HepG2 (cell line): ENCODE data around the gene RASSF7. TPM values are rescaled to one million over a fixed set of nuclear protein-coding genes. Genes with fewer than 3 reads are reported as not detected.
A peak's percentile ranks its signal among the peaks of the same experiment; 100 is the strongest.

Experiments
- ATAC-seq: fragments of 200-7000 bp; cut with Tn5 transposase; 3 replicates; pipeline ENCODE4 v1.9.1; 2020; ENCODE audit warnings: mild to moderate bottlenecking, moderate library complexity
- BruUV-seq: library from RNA; stranded (reverse); fragments of 400-500 nt; replicated peaks from 2 replicates; lab custom pipeline; 2021; lab: Mats Ljungman, UMichigan
- CTCF ChIA-PET: fragments of 300-600 bp; formaldehyde crosslinking; extraction: SDS; loops from one replicate; lab custom pipeline; 2021; ENCODE audit warnings: low total read pairs, inconsistent platforms, low intra/inter-chr PET ratio; lab: Yijun Ruan, JAX
- POLR2A ChIA-PET: fragments of 350-600 bp; sonication (Branson Sonifier 250); formaldehyde crosslinking; loops from one replicate; lab custom pipeline; 2020; ENCODE audit warnings: antibody characterized with exemption, inconsistent platforms; lab: Yijun Ruan, JAX
- DNase-seq: peaks from one replicate; pipeline ENCODE4 v3.0.0-alpha.2; 2015; ENCODE audit warnings: low spot score
- FAIRE-seq: peaks from 3 replicates; lab custom pipeline; 2011; peaks lifted over from hg19 to GRCh38; lab: Jason Lieb, UNC
- H2AFZ ChIP-seq: one replicate; pipeline ENCODE4 v1.6.1; 2011; ENCODE audit warnings: low read length, inconsistent platforms
- H3K27ac ChIP-seq: fragments of 300-600 bp; 3 replicates; pipeline ENCODE4 v1.8.0; 2011; ENCODE audit warnings: mixed run types, mild to moderate bottlenecking, mixed read lengths, low read length, inconsistent platforms; ENCODE audit not compliant: insufficient read depth; ENCODE audit errors: extremely low read length
- H3K27me3 ChIP-seq, 2 experiments: fragments of 200-600 bp in 1 of 2; 2 replicates in 1 of 2; 3 replicates in 1 of 2; pipeline versions ENCODE4 v1.6.0 to v1.8.0; 2011; ENCODE audit warnings: low read length in 2 of 2, mild to moderate bottlenecking in 2 of 2, moderate library complexity in 2 of 2, inconsistent platforms in 1 of 2; ENCODE audit not compliant: insufficient read depth in 2 of 2, control insufficient read depth in 1 of 2
- H3K36me3 ChIP-seq, 2 experiments: fragments of 200-600 bp in 1 of 2; replicated peaks in 1 of 2; 2 replicates in 1 of 2; 3 replicates in 1 of 2; pipeline versions ENCODE4 v1.5.1 to v1.8.0; 2011; ENCODE audit warnings: low read length in 2 of 2, inconsistent platforms in 1 of 2; ENCODE audit not compliant: insufficient read depth in 2 of 2, control insufficient read depth in 1 of 2
- H3K4me1 ChIP-seq: 2 replicates; pipeline ENCODE4 v1.5.1; 2012; ENCODE audit warnings: low read length, inconsistent platforms; ENCODE audit not compliant: insufficient read depth
- H3K4me2 ChIP-seq: 2 replicates; pipeline ENCODE4 v1.6.0; 2011; ENCODE audit warnings: low read depth, low read length, inconsistent platforms
- H3K4me3 ChIP-seq, 3 experiments: fragments of 200-600 bp in 1 of 3; sonication (generic), shearing (Covaris generic) in 1 of 3; replicated peaks in 1 of 3; 2 replicates each; pipeline ENCODE4 v1.5.1; 2011 to 2016; ENCODE audit warnings: low read length in 3 of 3, inconsistent platforms in 2 of 3, low read depth in 2 of 3, mild to moderate bottlenecking in 2 of 3, control low read depth in 1 of 3, mixed read lengths in 1 of 3; ENCODE audit not compliant: insufficient read depth in 1 of 3
- H3K79me2 ChIP-seq: one replicate; pipeline ENCODE4 v1.6.1; 2011; ENCODE audit warnings: low read length, inconsistent platforms; ENCODE audit not compliant: insufficient read depth
- H3K9ac ChIP-seq: 2 replicates; pipeline ENCODE4 v1.6.0; 2011; ENCODE audit warnings: mild to moderate bottlenecking, low read depth, low read length, inconsistent platforms; ENCODE audit not compliant: insufficient read depth
- H3K9me3 ChIP-seq: 2 replicates; pipeline ENCODE4 v1.5.1; 2012; ENCODE audit warnings: mild to moderate bottlenecking, low read length
- H4K20me1 ChIP-seq: 2 replicates; pipeline ENCODE4 v1.6.0; 2011; ENCODE audit warnings: inconsistent platforms, mild to moderate bottlenecking, low read length, moderate library complexity; ENCODE audit not compliant: insufficient read depth
- CC2D1A ChIP-seq: sonication (generic); formaldehyde crosslinking; IDR thresholded peaks from 2 replicates; pipeline ENCODE4 v1.8.1; 2023; ENCODE audit warnings: mild to moderate bottlenecking, missing genetic modification reagents
- FOXA1 ChIP-seq, 2 experiments: fragments of 450-650 bp in 1 of 2; sonication (generic) in 1 of 2; formaldehyde crosslinking in 1 of 2; IDR thresholded peaks; 2 replicates each; pipeline versions ENCODE4 v1.4.0 to v1.6.1; 2016 to 2020; ENCODE audit warnings: missing genetic modification reagents in 1 of 2
- FOXA3 ChIP-seq: IDR thresholded peaks from 2 replicates; pipeline ENCODE4 v1.6.1; 2016; ENCODE audit warnings: missing genetic modification reagents, missing compliant biosample characterization
- HNRNPLL ChIP-seq: fragments of 200-400 bp; formaldehyde crosslinking; IDR thresholded peaks from 2 replicates; pipeline ENCODE4 v1.6.1; 2017; ENCODE audit warnings: mild to moderate bottlenecking, low read depth, low read length; ENCODE audit not compliant: poor library complexity, severe bottlenecking
- HOXA5 ChIP-seq: sonication (generic); formaldehyde crosslinking; IDR thresholded peaks from 2 replicates; pipeline ENCODE4 v1.4.0; 2020; ENCODE audit warnings: missing genetic modification reagents
- KDM6A ChIP-seq: IDR thresholded peaks from 2 replicates; pipeline ENCODE4 v1.6.1; 2016; ENCODE audit warnings: low read depth
- MTF1 ChIP-seq: sonication (generic); formaldehyde crosslinking; IDR thresholded peaks from 2 replicates; pipeline ENCODE4 v1.5.0; 2020; ENCODE audit warnings: missing genetic modification reagents
- PHF5A ChIP-seq: IDR thresholded peaks from one replicate; pipeline ENCODE4 v1.6.1; 2018; ENCODE audit warnings: low read depth, missing genetic modification reagents; ENCODE audit not compliant: unreplicated experiment
- TFDP2 ChIP-seq: sonication (generic); formaldehyde crosslinking; IDR thresholded peaks from 2 replicates; pipeline ENCODE4 v1.4.0; 2020; ENCODE audit warnings: missing genetic modification reagents
- ZNF564 ChIP-seq: sonication (generic); formaldehyde crosslinking; IDR thresholded peaks from 2 replicates; pipeline ENCODE4 v1.8.1; 2023; ENCODE audit warnings: mild to moderate bottlenecking, missing genetic modification reagents
- WGBS: methylation state at CpG from one replicate; pipeline ENCODE4 v1.1.6; 2017; ENCODE audit warnings: low lambda C conversion rate; 5-methylcytosine and 5-hydroxymethylcytosine counted together
- in situ Hi-C: cut with HindIII; loops from 2 replicates; pipeline ENCODE4 v1.10.0; 2017; ENCODE audit warnings: low pct_unique_long_range_greater_than_20kb; ENCODE audit not compliant: extremely low pct_ligation_motif_present
- intact Hi-C: fragments of 100-400 bp; cut with micrococcal nuclease; formaldehyde crosslinking; loops from one replicate; pipeline ENCODE4 v1.10.0; 2022; ENCODE audit not compliant: unreplicated experiment
- polyA plus RNA-seq, 8 experiments: library from polyadenylated mRNA; depleted of rRNA in 3 of 8; stranded (reverse) in 7 of 8; unstranded in 1 of 8; fragments of >200 nt; fragmentation: Illumina TruSeq in 4 of 8; extraction: Trizol in 4 of 8; gene quantifications; 2 replicates each; pipeline versions ENCODE4 v1.2.1 to v1.2.3, GENCODE V29; 2011 to 2016; ENCODE audit warnings: low read depth in 4 of 8, missing spikeins in 1 of 8, mixed read lengths in 1 of 8; ENCODE audit not compliant: insufficient read depth in 1 of 8
- total RNA-seq, 5 experiments: library from RNA; depleted of rRNA; stranded (reverse); fragments of >200 nt; fragmentation: Illumina TruSeq; extraction: Trizol; gene quantifications; 2 replicates each; pipeline ENCODE4 v1.2.3, GENCODE V29; 2016; ENCODE audit warnings: low read depth in 1 of 5
- TF ChIP-seq, protein P1 (sequence below): sonication (generic); formaldehyde crosslinking; IDR thresholded peaks from 2 replicates; pipeline ENCODE4 v1.8.1; 2023; ENCODE audit warnings: mild to moderate bottlenecking, moderate library complexity, missing genetic modification reagents
- TF ChIP-seq, protein P2 (sequence below): sonication (generic); formaldehyde crosslinking; IDR thresholded peaks from 2 replicates; pipeline ENCODE4 v1.5.1; 2020; ENCODE audit warnings: mild to moderate bottlenecking, missing genetic modification reagents, moderate library complexity
- TF ChIP-seq, protein P3 (sequence below): sonication (generic); formaldehyde crosslinking; IDR thresholded peaks from 2 replicates; pipeline ENCODE4 v1.5.0; 2020; ENCODE audit warnings: mild to moderate bottlenecking, missing genetic modification reagents

The RASSF7 gene
- total and polyA plus RNA-seq, 2 of the 13 experiments (the other 11 are each of a cell fraction or from before 2014, with no cell fraction given): 20.2 to 28.6 TPM

DNA sequence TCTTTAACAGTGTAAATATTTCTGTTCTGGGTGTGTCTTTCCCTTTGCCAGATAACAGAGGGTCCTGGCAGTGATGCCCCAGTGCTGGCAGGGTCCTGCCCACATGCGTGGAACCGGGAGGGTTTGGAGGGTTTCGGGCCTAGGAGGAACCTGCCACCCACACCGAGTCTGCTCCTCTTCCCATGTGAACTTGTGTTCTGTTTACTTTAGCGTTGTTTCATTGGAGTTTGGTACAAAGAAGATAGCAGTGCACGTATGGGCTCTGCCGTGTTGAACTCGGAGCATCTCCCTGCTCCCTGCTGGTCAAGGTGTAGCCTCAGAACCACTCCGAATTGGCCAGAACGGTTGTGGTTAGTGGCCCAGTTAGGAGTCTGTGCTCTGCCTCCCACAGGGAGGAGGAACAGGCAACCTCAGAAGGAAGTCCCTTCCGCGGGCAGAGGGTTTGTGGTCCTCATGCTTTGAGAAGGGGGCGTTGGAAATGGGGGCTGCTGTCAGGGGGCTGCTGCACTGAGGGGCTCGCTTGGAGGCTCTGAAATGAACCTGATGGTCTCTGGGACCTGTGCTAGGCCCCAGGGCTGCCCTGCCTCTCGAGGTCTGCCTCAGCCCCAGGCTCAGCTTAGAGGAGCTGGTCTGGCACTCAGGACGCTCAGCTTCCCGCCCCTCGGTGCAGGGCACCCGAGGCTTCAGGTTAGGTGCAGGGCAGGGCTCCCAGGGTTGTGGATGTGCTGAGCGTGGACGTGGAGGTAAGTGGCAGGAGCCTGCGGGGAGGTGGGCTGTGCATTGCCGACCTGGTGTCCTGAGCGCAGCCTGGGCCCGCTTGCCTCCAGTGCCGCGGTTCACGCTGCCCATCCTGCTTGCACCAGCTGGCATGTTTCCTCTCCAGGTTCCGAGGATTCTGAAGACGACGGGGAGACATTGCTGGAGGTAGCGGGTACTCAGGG is 25.9 kb downstream of the RASSF7 start:
- Histone ChIP-seq H3K36me3 (peaks cover 25 to 60% of the 10 kb centered on the region in 2 experiments), H2AFZ (no peak overlapping the region), H3K79me2 (peaks cover 43% of the 10 kb centered on the region), H3K27ac (peak overlapping the region; percentile 70), H3K27me3 (no peaks in the 10 kb centered on the region), H3K4me3 (no peak overlapping the region), H3K9ac (no peak overlapping the region), H4K20me1 (peaks cover 27% of the 10 kb centered on the region), H3K9me3 (no peaks in the 10 kb centered on the region), H3K4me2 (peak overlapping the region; percentile 10; the same call in 1 of the 2 replicates), H3K4me1 (peaks cover 54% of the 10 kb centered on the region)
- 63% methylated on average over 17 of the region's 32 CpGs for WGBS
- no peak for DNase-seq
- ATAC-seq: peak; percentile 44
- ChIA-PET POLR2A (interaction anchor here (1.0 to 1.8 kb wide), 8 partner anchors 8 to 121 kb away, joined by 3 to 33 read pairs (median 5); partner anchors contain the start of genes DEAF1, PHRF1 and TMEM80), CTCF (no interaction called here)
- in situ Hi-C loops (no loop called here), intact Hi-C loops (no loop called here)
- peak; percentile 55 for FAIRE-seq
- BruUV-seq: no TSS peak
- TF ChIP-seq ZNF564: 0 out of 2 replicates have a peak, but pooled peaks have one; percentile 1
- TF ChIP-seq HNRNPLL: peak; percentile 1
- TF ChIP-seq PHF5A: no peak
- TF ChIP-seq, protein P1, sequence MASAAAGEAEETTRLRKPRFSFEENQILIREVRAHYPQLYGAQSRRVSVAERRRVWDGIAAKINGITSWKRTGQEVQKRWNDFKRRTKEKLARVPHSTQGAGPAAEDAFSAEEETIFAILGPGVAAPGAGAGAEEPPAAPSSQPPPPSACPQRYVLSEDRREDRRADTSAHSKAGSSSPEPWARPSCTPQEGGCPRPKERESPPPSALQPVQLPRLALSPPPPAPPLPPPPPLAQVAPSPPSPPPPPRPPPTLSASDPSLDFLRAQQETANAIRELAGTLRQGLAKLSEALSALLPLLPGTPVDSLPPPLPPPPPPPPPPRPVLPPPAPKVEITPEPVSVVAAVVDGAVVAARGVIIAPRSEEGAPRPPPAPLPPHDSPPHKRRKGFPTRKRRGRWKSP: 0 out of 2 replicates have a peak, but pooled peaks have one; percentile 8
- TF ChIP-seq, protein P2, sequence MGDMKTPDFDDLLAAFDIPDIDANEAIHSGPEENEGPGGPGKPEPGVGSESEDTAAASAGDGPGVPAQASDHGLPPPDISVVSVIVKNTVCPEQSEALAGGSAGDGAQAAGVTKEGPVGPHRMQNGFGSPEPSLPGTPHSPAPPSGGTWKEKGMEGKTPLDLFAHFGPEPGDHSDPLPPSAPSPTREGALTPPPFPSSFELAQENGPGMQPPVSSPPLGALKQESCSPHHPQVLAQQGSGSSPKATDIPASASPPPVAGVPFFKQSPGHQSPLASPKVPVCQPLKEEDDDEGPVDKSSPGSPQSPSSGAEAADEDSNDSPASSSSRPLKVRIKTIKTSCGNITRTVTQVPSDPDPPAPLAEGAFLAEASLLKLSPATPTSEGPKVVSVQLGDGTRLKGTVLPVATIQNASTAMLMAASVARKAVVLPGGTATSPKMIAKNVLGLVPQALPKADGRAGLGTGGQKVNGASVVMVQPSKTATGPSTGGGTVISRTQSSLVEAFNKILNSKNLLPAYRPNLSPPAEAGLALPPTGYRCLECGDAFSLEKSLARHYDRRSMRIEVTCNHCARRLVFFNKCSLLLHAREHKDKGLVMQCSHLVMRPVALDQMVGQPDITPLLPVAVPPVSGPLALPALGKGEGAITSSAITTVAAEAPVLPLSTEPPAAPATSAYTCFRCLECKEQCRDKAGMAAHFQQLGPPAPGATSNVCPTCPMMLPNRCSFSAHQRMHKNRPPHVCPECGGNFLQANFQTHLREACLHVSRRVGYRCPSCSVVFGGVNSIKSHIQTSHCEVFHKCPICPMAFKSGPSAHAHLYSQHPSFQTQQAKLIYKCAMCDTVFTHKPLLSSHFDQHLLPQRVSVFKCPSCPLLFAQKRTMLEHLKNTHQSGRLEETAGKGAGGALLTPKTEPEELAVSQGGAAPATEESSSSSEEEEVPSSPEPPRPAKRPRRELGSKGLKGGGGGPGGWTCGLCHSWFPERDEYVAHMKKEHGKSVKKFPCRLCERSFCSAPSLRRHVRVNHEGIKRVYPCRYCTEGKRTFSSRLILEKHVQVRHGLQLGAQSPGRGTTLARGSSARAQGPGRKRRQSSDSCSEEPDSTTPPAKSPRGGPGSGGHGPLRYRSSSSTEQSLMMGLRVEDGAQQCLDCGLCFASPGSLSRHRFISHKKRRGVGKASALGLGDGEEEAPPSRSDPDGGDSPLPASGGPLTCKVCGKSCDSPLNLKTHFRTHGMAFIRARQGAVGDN (CRISPR knock-in tag): peak; percentile 73
- TF ChIP-seq MTF1 (CRISPR knock-in tag): no peak
- TF ChIP-seq, protein P3, sequence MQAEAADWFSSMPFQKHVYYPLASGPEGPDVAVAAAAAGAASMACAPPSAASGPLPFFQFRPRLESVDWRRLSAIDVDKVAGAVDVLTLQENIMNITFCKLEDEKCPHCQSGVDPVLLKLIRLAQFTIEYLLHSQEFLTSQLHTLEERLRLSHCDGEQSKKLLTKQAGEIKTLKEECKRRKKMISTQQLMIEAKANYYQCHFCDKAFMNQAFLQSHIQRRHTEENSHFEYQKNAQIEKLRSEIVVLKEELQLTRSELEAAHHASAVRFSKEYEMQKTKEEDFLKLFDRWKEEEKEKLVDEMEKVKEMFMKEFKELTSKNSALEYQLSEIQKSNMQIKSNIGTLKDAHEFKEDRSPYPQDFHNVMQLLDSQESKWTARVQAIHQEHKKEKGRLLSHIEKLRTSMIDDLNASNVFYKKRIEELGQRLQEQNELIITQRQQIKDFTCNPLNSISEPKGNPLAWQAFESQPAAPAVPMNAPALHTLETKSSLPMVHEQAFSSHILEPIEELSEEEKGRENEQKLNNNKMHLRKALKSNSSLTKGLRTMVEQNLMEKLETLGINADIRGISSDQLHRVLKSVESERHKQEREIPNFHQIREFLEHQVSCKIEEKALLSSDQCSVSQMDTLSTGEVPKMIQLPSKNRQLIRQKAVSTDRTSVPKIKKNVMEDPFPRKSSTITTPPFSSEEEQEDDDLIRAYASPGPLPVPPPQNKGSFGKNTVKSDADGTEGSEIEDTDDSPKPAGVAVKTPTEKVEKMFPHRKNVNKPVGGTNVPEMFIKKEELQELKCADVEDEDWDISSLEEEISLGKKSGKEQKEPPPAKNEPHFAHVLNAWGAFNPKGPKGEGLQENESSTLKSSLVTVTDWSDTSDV (CRISPR knock-in tag): no peak
- no peak for TF ChIP-seq KDM6A
- TF ChIP-seq HOXA5 (CRISPR knock-in tag): no peak
- no peak for TF ChIP-seq TFDP2 (CRISPR knock-in tag)
- TF ChIP-seq FOXA3 (CRISPR knock-in tag): peak; percentile 63
- TF ChIP-seq CC2D1A (CRISPR knock-in tag): no peak
- TF ChIP-seq FOXA1 (IDR thresholded peaks at IDR 0.05): no peak
- TF ChIP-seq FOXA1 (CRISPR knock-in tag; IDR thresholded peaks at IDR 0.05): peak; percentile 67; the same call in 1 of the 2 replicates
